ENCODE measurements around the gene RAC3. TPM values are rescaled to one million over a fixed set of nuclear protein-coding genes. Genes with fewer than 3 reads are reported as not detected.

RAC3 gene
- total RNA-seq, 3 donors from 2014 or later (not counting 1 experiment from before 2014, with no cell fraction given), result 0.61 to 2.2 (median 2.1) TPM

- intact Hi-C loops (cut with micrococcal nuclease), result no loop called here
- TF ChIP-seq, protein P1, sequence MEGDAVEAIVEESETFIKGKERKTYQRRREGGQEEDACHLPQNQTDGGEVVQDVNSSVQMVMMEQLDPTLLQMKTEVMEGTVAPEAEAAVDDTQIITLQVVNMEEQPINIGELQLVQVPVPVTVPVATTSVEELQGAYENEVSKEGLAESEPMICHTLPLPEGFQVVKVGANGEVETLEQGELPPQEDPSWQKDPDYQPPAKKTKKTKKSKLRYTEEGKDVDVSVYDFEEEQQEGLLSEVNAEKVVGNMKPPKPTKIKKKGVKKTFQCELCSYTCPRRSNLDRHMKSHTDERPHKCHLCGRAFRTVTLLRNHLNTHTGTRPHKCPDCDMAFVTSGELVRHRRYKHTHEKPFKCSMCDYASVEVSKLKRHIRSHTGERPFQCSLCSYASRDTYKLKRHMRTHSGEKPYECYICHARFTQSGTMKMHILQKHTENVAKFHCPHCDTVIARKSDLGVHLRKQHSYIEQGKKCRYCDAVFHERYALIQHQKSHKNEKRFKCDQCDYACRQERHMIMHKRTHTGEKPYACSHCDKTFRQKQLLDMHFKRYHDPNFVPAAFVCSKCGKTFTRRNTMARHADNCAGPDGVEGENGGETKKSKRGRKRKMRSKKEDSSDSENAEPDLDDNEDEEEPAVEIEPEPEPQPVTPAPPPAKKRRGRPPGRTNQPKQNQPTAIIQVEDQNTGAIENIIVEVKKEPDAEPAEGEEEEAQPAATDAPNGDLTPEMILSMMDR (IDR thresholded peaks at IDR 0.05), result no peak
- Mint-ChIP-seq H3K27ac (no peak overlapping the region), H3K27me3 (ENCODE audit: low read depth in 2 of 2) (no peaks in the 10 kb centered on the region), H3K4me1 (no peaks in the 10 kb centered on the region), H3K4me3 (no peak overlapping the region), H3K9me3 (no peaks in the 10 kb centered on the region), H3K36me3 (no peaks in the 10 kb centered on the region)
- 95% methylated on average over 47 of the region's 47 CpGs for WGBS (ENCODE audit: insufficient coverage)
- no peak for ATAC-seq
- Histone ChIP-seq H3K9me3 (ENCODE audit: control insufficient read depth, insufficient read depth, low read length) (no peaks in the 10 kb centered on the region), H3K4me3 (ENCODE audit: low read length) (no peak overlapping the region), H3K4me1 (ENCODE audit: control insufficient read depth, insufficient read depth, low read length) (no peaks in the 10 kb centered on the region), H3K27ac (ENCODE audit: low read length) (no peak overlapping the region), H3K36me3 (ENCODE audit: control insufficient read depth, insufficient read depth, low read length) (peaks cover 30% of the 10 kb centered on the region), H3K27me3 (ENCODE audit: control insufficient read depth, insufficient read depth, low read length) (no peaks in the 10 kb centered on the region)
- DNase-seq, result no peak
Measured at GRCh38 chr17:82079001-82079677, 47.7 kb downstream of the RAC3 start.

DNA sequence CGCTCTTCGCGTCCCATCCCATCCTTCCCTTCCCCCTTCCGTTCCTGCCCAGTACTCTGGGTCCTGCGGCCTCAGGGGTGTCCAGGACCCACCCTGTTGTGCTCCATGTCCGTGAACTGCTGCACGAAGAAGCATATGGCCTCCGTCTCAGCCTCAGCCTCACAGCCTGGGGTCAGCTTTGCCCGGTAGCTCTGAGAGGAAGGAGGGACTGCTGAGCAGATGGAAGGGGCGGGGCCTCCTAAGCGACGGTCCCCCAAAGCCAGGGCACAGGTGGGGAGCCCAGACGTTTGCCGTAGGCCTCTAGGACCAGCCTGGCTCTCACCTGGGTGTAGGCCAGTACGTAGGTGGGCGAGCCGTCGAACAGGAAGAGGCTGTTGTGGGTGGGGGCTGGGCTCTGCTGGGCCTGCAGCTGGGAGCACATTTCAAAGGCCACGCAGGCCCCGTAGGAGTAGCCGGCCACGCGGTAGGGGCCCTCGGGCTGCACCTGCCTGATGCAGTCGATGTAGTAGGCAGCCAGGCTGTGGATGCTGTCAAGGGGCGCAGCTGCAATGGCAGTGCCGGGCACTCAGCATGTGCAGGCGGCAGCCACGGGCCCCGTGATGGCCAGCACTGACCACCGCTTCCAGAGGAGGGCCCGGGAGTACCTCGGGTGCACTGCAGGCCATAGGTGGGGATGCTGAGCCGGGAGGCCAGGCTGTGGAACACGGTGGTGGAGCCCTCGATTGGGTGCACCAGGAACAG lies 48.7 kb downstream of the RAC3 start:
- Histone ChIP-seq H3K27ac (ENCODE audit: low read length) (no peak overlapping the region), H3K36me3 (ENCODE audit: control insufficient read depth, insufficient read depth, low read length) (peaks cover 38% of the 10 kb centered on the region), H3K27me3 (ENCODE audit: control insufficient read depth, insufficient read depth, low read length) (no peaks in the 10 kb centered on the region), H3K4me1 (ENCODE audit: control insufficient read depth, insufficient read depth, low read length) (no peaks in the 10 kb centered on the region), H3K9me3 (ENCODE audit: control insufficient read depth, insufficient read depth, low read length) (no peaks in the 10 kb centered on the region), H3K4me3 (ENCODE audit: low read length) (no peak overlapping the region)
- intact Hi-C loops (cut with micrococcal nuclease), result loop anchor here (1.0 kb wide), 1 partner anchor 11 kb away; no protein-coding TSS in a partner anchor
- Mint-ChIP-seq H3K4me1 (no peaks in the 10 kb centered on the region), H3K36me3 (no peaks in the 10 kb centered on the region), H3K27me3 (ENCODE audit: low read depth in 2 of 2) (no peaks in the 10 kb centered on the region), H3K9me3 (no peaks in the 10 kb centered on the region), H3K4me3 (no peak overlapping the region), H3K27ac (no peak overlapping the region)
- TF ChIP-seq, protein P1 (IDR thresholded peaks at IDR 0.05), result no peak
- WGBS (ENCODE audit: insufficient coverage), result 95% methylated on average over 36 of the region's 36 CpGs
- ATAC-seq, result no peak
- DNase-seq, result no peak

- H3K9me3 ChIP-seq (ENCODE audit: control insufficient read depth, insufficient read depth, low read length), result no peaks in the 10 kb centered on the region
- H3K27me3 ChIP-seq (ENCODE audit: control insufficient read depth, insufficient read depth, low read length), result no peaks in the 10 kb centered on the region
- Mint-ChIP-seq H3K27me3 (ENCODE audit: low read depth in 2 of 2) (no peaks in the 10 kb centered on the region), H3K4me3 (no peak overlapping the region), H3K9me3 (no peaks in the 10 kb centered on the region), H3K4me1 (no peaks in the 10 kb centered on the region), H3K27ac (no peak overlapping the region), H3K36me3 (no peaks in the 10 kb centered on the region)
- DNase-seq (no peak), ATAC-seq (no peak)
- H3K4me1 ChIP-seq (ENCODE audit: control insufficient read depth, insufficient read depth, low read length), result no peaks in the 10 kb centered on the region
- 96% methylated on average over 44 of the region's 44 CpGs for WGBS (ENCODE audit: insufficient coverage)
- H3K36me3 ChIP-seq (ENCODE audit: control insufficient read depth, insufficient read depth, low read length), result peaks cover 40% of the 10 kb centered on the region
- intact Hi-C loops (cut with micrococcal nuclease), result loop anchor here (1.0 kb wide), 1 partner anchor 12 kb away; no protein-coding TSS in a partner anchor
- H3K4me3 ChIP-seq (ENCODE audit: low read length), result no peak overlapping the region
- TF ChIP-seq, protein P1 (IDR thresholded peaks at IDR 0.05), result no peak
- H3K27ac ChIP-seq (ENCODE audit: low read length), result no peak overlapping the region
Measured at GRCh38 chr17:82080789-82081464, 49.4 kb downstream of the RAC3 start.
